GM12891 (cell line): ENCODE data around the gene SRXN1.

Experiments used
- PAX5 ChIP-seq: IDR thresholded peaks from 2 replicates; pipeline ENCODE4 v1.6.1; 2011; ENCODE audit warnings: low read length, moderate library complexity, mild to moderate bottlenecking; ENCODE audit not compliant: insufficient read depth, severe bottlenecking
- POLR2A ChIP-seq: IDR thresholded peaks from 2 replicates; pipeline ENCODE4 v1.6.1; 2011; ENCODE audit warnings: low read depth, low read length, control low read depth
- POLR2AphosphoS5 ChIP-seq: IDR thresholded peaks from 2 replicates; pipeline ENCODE4 v1.6.1; 2011; ENCODE audit warnings: low read depth, low read length, control low read depth
- SPI1 ChIP-seq: IDR thresholded peaks from 2 replicates; pipeline ENCODE4 v1.6.1; 2011; ENCODE audit warnings: low read depth, low read length, control low read depth

DNA sequence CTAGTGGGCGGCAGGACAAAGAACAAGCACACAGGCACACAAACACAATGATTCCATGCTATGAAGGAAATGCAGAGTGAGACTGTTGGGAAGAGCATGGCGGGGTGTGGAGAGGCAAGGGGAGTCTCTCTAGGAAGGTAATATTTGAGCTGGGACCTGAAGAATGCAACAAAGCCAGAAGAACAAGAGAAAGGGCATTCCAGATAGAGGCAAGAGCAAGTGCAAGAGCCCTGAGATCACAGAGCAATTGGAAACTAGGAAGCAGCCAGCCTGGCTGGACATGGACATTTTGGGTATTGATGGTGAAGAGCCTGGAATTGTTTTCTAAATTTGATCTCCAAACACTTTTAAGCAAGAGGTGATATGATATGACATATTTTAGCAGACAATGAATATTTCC is 15.4 kb downstream of the SRXN1 start:
- TF ChIP-seq POLR2AphosphoS5 (no peak), POLR2A (no peak), SPI1 (no peak), PAX5 (no peak)
